K562 (cell line): ENCODE results near the gene CSF1R.

ENCODE experiments used
- HDGF ChIP-seq: fragments of 450-650 bp; IDR thresholded peaks from 2 replicates; pipeline ENCODE4 v1.6.1; 2016
- JUND ChIP-seq, 2 experiments: IDR thresholded peaks; 2 replicates in 1 of 2; 3 replicates in 1 of 2; pipeline ENCODE4 v1.6.1; 2011; ENCODE audit warnings: borderline replicate concordance in 2 of 2, low read depth in 2 of 2, low read length in 2 of 2, improper control_type of control experiment in 1 of 2, missing biosample characterization in 1 of 2, missing genetic modification characterization in 1 of 2, missing genetic modification reagents in 1 of 2
- KAT7 ChIP-seq: sonication (generic); formaldehyde crosslinking; IDR thresholded peaks from 2 replicates; pipeline ENCODE4 v1.8.0; 2022; ENCODE audit warnings: missing genetic modification reagents, mild to moderate bottlenecking, borderline replicate concordance
- MEF2A ChIP-seq: IDR thresholded peaks from 2 replicates; pipeline ENCODE4 v1.6.1; 2011; ENCODE audit warnings: low read depth, mild to moderate bottlenecking, low read length, moderate library complexity; ENCODE audit not compliant: control insufficient read depth
- MXI1 ChIP-seq: IDR thresholded peaks from 2 replicates; pipeline ENCODE4 v1.6.1; 2011; ENCODE audit warnings: low read depth, mild to moderate bottlenecking, improper control_type of control experiment, low read length
- POLR2AphosphoS5 ChIP-seq: IDR thresholded peaks from 2 replicates; pipeline ENCODE4 v1.6.1; 2011; ENCODE audit warnings: mild to moderate bottlenecking, low read depth, low read length, moderate library complexity; ENCODE audit not compliant: control insufficient read depth, insufficient read depth
- ZBTB11 ChIP-seq, 3 experiments: fragments of 200-800 bp in 1 of 3; fragments of 250-450 bp in 1 of 3; fragments of 450-650 bp in 1 of 3; sonication (Bioruptor Pico) in 1 of 3; sonication (Bioruptor generic) in 1 of 3; formaldehyde crosslinking in 1 of 3; IDR thresholded peaks; 2 replicates each; pipeline versions ENCODE4 v1.6.1 to v1.8.0; 2016 to 2022; ENCODE audit warnings: mild to moderate bottlenecking in 2 of 3, missing genetic modification characterization in 2 of 3, missing compliant biosample characterization in 1 of 3, moderate library complexity in 1 of 3
- ZKSCAN8 ChIP-seq: fragments of 200-800 bp; sonication (Bioruptor generic); IDR thresholded peaks from 2 replicates; pipeline ENCODE4 v1.6.1; 2016; ENCODE audit warnings: missing genetic modification characterization, missing compliant biosample characterization
- ZNF740 ChIP-seq, 3 experiments: fragments of 200-800 bp in 1 of 3; sonication (Bioruptor generic) in 1 of 3; sonication (generic) in 1 of 3; formaldehyde crosslinking in 1 of 3; IDR thresholded peaks; 2 replicates each; pipeline versions ENCODE4 v1.6.1 to v1.8.0; 2016 to 2022; ENCODE audit warnings: mild to moderate bottlenecking in 2 of 3, missing compliant biosample characterization in 2 of 3, missing genetic modification characterization in 2 of 3, missing genetic modification reagents in 1 of 3
- TF ChIP-seq, protein P1 (sequence below), 3 experiments: IDR thresholded peaks in 2 of 3; conservative IDR thresholded peaks in 1 of 3; 2 replicates each; pipeline ENCODE4 v1.5.1; 2011 to 2012; ENCODE audit warnings: low read length in 3 of 3, mild to moderate bottlenecking in 3 of 3, control low read depth in 2 of 3, improper control_type of control experiment in 1 of 3, inconsistent platforms in 1 of 3, low read depth in 1 of 3, mixed read lengths in 1 of 3, moderate library complexity in 1 of 3; ENCODE audit not compliant: insufficient read depth in 2 of 3
- TF ChIP-seq, protein P2 (sequence below): fragments of 450-650 bp; conservative IDR thresholded peaks from 2 replicates; pipeline ENCODE4 v1.6.1; 2016; ENCODE audit warnings: missing genetic modification characterization, low read depth, mild to moderate bottlenecking, missing compliant biosample characterization, moderate library complexity
- TF ChIP-seq, protein P3 (sequence below): sonication (generic); formaldehyde crosslinking; IDR thresholded peaks from 2 replicates; pipeline ENCODE4 v1.9.0; 2022; ENCODE audit warnings: mild to moderate bottlenecking, missing genetic modification reagents

DNA sequence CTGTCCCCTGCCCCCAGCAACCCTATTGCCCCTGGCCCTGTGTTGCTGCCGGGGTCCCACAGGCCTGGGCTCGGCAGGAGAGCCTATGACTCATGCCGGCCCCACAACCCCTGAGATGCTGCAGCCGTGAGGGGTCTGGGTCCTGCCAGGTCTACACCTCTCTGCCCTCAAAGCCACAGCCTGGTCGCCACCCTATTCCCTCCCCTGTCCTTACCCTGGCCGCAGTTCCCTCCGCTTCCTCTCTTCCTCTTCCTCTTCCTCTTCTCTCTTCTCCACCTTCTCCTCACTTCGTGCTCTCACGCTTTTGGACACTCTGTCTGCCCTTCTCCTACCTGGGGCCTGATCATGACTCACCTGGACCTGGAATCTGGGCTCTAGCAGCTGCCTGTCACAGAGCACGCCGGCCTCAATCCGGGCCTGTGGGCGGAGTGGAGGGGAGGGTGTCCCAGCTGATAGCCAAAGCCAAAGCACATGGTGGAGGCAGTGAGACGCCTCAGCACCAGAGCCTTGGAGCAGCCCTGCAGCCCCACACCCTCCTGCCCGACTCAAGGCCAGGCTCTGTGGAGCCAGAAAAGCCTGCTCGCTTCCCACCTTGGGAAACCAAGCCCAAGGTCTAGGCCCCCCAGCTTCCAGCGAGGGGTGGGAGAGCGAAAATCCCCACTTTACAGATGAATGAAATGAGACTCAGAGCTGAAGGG is 26.8 kb upstream of the CSF1R start:
- no peak for TF ChIP-seq JUND (IDR thresholded peaks at IDR 0.05; ENCODE audit: borderline replicate concordance, low read depth, low read length)
- TF ChIP-seq JUND (tag; IDR thresholded peaks at IDR 0.05; ENCODE audit: borderline replicate concordance, low read depth, low read length) = no peak
- TF ChIP-seq, protein P1, sequence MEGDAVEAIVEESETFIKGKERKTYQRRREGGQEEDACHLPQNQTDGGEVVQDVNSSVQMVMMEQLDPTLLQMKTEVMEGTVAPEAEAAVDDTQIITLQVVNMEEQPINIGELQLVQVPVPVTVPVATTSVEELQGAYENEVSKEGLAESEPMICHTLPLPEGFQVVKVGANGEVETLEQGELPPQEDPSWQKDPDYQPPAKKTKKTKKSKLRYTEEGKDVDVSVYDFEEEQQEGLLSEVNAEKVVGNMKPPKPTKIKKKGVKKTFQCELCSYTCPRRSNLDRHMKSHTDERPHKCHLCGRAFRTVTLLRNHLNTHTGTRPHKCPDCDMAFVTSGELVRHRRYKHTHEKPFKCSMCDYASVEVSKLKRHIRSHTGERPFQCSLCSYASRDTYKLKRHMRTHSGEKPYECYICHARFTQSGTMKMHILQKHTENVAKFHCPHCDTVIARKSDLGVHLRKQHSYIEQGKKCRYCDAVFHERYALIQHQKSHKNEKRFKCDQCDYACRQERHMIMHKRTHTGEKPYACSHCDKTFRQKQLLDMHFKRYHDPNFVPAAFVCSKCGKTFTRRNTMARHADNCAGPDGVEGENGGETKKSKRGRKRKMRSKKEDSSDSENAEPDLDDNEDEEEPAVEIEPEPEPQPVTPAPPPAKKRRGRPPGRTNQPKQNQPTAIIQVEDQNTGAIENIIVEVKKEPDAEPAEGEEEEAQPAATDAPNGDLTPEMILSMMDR (IDR thresholded peaks at IDR 0.05 in 2 of 3, conservative IDR thresholded peaks at IDR 0.05 in 1 of 3; ENCODE audit: insufficient read depth in 2 of 3, low read depth in 1 of 3, low read length in 3 of 3) = no peak
- TF ChIP-seq ZNF740 (CRISPR knock-in tag; IDR thresholded peaks at IDR 0.05) = no peak
- no peak for TF ChIP-seq ZNF740 (tag; IDR thresholded peaks at IDR 0.05)
- TF ChIP-seq ZBTB11 (CRISPR knock-in tag; IDR thresholded peaks at IDR 0.05) = no peak
- TF ChIP-seq POLR2AphosphoS5 = no peak
- TF ChIP-seq, protein P2, sequence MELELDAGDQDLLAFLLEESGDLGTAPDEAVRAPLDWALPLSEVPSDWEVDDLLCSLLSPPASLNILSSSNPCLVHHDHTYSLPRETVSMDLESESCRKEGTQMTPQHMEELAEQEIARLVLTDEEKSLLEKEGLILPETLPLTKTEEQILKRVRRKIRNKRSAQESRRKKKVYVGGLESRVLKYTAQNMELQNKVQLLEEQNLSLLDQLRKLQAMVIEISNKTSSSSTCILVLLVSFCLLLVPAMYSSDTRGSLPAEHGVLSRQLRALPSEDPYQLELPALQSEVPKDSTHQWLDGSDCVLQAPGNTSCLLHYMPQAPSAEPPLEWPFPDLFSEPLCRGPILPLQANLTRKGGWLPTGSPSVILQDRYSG = no peak
- TF ChIP-seq HDGF = no peak
- TF ChIP-seq MEF2A = no peak
- no peak for TF ChIP-seq MXI1
- TF ChIP-seq ZKSCAN8 (CRISPR knock-in tag) = no peak
- TF ChIP-seq, protein P3, sequence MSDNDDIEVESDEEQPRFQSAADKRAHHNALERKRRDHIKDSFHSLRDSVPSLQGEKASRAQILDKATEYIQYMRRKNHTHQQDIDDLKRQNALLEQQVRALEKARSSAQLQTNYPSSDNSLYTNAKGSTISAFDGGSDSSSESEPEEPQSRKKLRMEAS (CRISPR knock-in tag) = peak; percentile 56
- no peak for TF ChIP-seq KAT7 (CRISPR knock-in tag)
